H1 (cell line): ENCODE data around the gene KLHL35. TPM values are rescaled to one million over a fixed set of nuclear protein-coding genes. Genes with fewer than 3 reads are reported as not detected.

Source experiments
- CTCF ChIP-seq, 3 experiments: IDR thresholded peaks; 1 replicate in 2 of 3; 2 replicates in 1 of 3; pipeline versions ENCODE4 v1.5.1 to v1.6.1; 2011; ENCODE audit warnings: low read length in 3 of 3, mild to moderate bottlenecking in 3 of 3, inconsistent platforms in 2 of 3, low read depth in 1 of 3, moderate library complexity in 1 of 3; ENCODE audit not compliant: insufficient read depth in 1 of 3; ENCODE audit errors: control extremely low read depth in 1 of 3
- KDM4A ChIP-seq: IDR thresholded peaks from one replicate; pipeline ENCODE4 v1.7.1; 2012; ENCODE audit warnings: low read depth, mild to moderate bottlenecking, moderate library complexity, low read length, inconsistent platforms; ENCODE audit not compliant: severe bottlenecking
- YY1 ChIP-seq: IDR thresholded peaks from 2 replicates; pipeline ENCODE4 v1.6.1; 2011; ENCODE audit warnings: low read depth, mild to moderate bottlenecking, low read length
- ZNF274 ChIP-seq: IDR thresholded peaks from 2 replicates; pipeline ENCODE4 v1.7.0; 2012; ENCODE audit warnings: low read length, borderline replicate concordance; ENCODE audit errors: extremely low read depth
- polyA plus RNA-seq, 7 experiments: library from polyadenylated mRNA; depleted of rRNA in 3 of 7; stranded (reverse) in 5 of 7; unstranded in 2 of 7; fragments of >200 nt in 5 of 7; fragments of 200-250 nt in 2 of 7; gene quantifications; 1 replicate in 5 of 7; 2 replicates in 1 of 7; 4 replicates in 1 of 7; pipeline versions ENCODE4 v1.2.1 to v1.2.3, GENCODE V29; 2011 to 2013; ENCODE audit warnings: missing spikeins in 2 of 7, mixed read lengths in 2 of 7
- total RNA-seq: library from RNA; stranded (reverse); fragmentation: NEBNext Ultra II Directional; extraction: Animal tissue kit (Norgen Biotek cat#: 25700); gene quantifications from 2 replicates; pipeline ENCODE4 v1.2.1, GENCODE V29; 2021

KLHL35 gene
- total and polyA plus RNA-seq, 2 of the 8 experiments (the other 6 are each of a cell fraction or from before 2014, with no cell fraction given), result 0.35 to 0.41 TPM

DNA sequence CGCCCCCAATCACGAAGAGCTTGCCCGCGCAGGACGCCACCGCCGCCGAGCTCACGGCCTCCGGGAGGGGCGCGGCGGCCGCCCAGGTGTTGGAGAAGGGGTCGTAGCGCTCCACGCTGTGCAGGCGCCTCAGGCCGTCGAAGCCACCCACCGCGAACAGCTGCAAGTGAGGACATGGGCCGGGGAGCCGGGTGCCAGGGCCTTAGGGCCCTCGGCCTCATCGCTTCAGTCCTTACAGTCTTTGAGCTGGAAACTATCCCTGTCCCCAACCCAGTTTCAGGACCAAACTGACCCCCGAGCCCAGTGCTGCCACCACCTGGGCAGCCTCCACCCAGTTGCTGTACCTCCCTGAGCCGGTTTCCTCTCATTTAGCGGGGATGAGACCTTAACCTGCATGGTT is 7.6 kb downstream of the KLHL35 start (continued):
- TF ChIP-seq CTCF (IDR thresholded peaks at IDR 0.05; ENCODE audit: control extremely low read depth in 1 of 3, insufficient read depth in 1 of 3, low read depth in 1 of 3, low read length in 3 of 3), result peak; percentile 74 to 88 (median 87)
- no peak for TF ChIP-seq ZNF274
- TF ChIP-seq YY1, result 0 out of 2 replicates have a peak, but pooled peaks have one; percentile 30
- TF ChIP-seq KDM4A, result peak; percentile 59
